ENCODE data around the gene CASZ1.

- no peak for TF ChIP-seq CTCF (IDR thresholded peaks at IDR 0.05)
- TF ChIP-seq POLR2A (IDR thresholded peaks at IDR 0.05), result no peak
Measured at GRCh38 chr1:10591010-10591409, 205.4 kb downstream of the CASZ1 start.

All from stomach (tissue), 4 donors.